Stimulated activated CD4-positive, alpha-beta T cell treated with anti-CD3 and anti-CD28 coated beads, Interleukin-15, amount 100 ng/mL, for 24 hours (primary cell): Measurements from ENCODE around the gene SNRNP70.

Experiments
- DNase-seq: peaks from one replicate; pipeline ENCODE4 v3.0.0-alpha.2; 2020

The SNRNP70 gene

GRCh38 chr19:49102303-49102702 lies 17.1 kb downstream of the SNRNP70 start:
- DNase-seq: no peak

GRCh38 chr19:49103331-49104085 lies 18.3 kb downstream of the SNRNP70 start:
- no peak for DNase-seq

- DNase-seq: no peak
These were observed 19.1 kb downstream of the SNRNP70 start for GRCh38 chr19:49104229-49104864.

- DNase-seq: peak; percentile 75
These were observed 21.4 kb downstream of the SNRNP70 start for GRCh38 chr19:49106648-49107135.

- DNase-seq: no peak
These were observed 22.6 kb downstream of the SNRNP70 start for GRCh38 chr19:49107625-49108459.

GRCh38 chr19:49109051-49109450 lies 23.8 kb downstream of the SNRNP70 start:
- DNase-seq: no peak

- DNase-seq: no peak
These were observed 24.4 kb downstream of the SNRNP70 start for GRCh38 chr19:49109569-49110233.

- no peak for DNase-seq
These were observed 25.3 kb downstream of the SNRNP70 start for GRCh38 chr19:49110567-49110966.

GRCh38 chr19:49111218-49111998 lies 26.2 kb downstream of the SNRNP70 start:
- no peak for DNase-seq

GRCh38 chr19:49113762-49114629 lies 28.7 kb downstream of the SNRNP70 start, which contains the start of gene LIN7B:
TSS of gene LIN7B (plus strand) at chr19:49114370. CDS start at chr19:49114405, 35 bp downstream.
- peak; percentile 77 for DNase-seq

GRCh38 chr19:49114630-49115363 lies 29.5 kb downstream of the SNRNP70 start:
- peak; percentile 73 for DNase-seq

GRCh38 chr19:49116544-49116943 lies 31.3 kb downstream of the SNRNP70 start:
- DNase-seq: no peak

- DNase-seq: no peak
These were observed 32.7 kb downstream of the SNRNP70 start for GRCh38 chr19:49117677-49118564.

- peak; percentile 96 for DNase-seq
These were observed 33.5 kb downstream of the SNRNP70 start, which contains the start of gene C19orf73 for GRCh38 chr19:49118565-49119410. TSS of gene C19orf73 (minus strand) at chr19:49119143. CDS start at chr19:49119022, 121 bp downstream.

- DNase-seq: peak; percentile 45
These were observed 34.4 kb downstream of the SNRNP70 start, which contains the start of gene PPFIA3 for GRCh38 chr19:49119411-49120324. TSS of gene PPFIA3 (plus strand) at chr19:49119544. CDS start at chr19:49127874, 8,330 bp downstream.

- no peak for DNase-seq
These were observed 35.1 kb downstream of the SNRNP70 start for GRCh38 chr19:49120325-49120683.

GRCh38 chr19:49120868-49121267 lies 35.6 kb downstream of the SNRNP70 start:
- DNase-seq: no peak
